GM18867 (cell line): Measurements from ENCODE around the gene HMX1.

Experiments
- ATAC-seq: cut with Tn5 transposase; IDR thresholded peaks from one replicate; pipeline ENCODE4 v1.9.1; 2021; ENCODE audit warnings: mild to moderate bottlenecking, moderate library complexity; ENCODE audit not compliant: unreplicated experiment

Gene HMX1

GRCh38 chr4:8871417-8872401 lies at the start of gene HMX1:
TSS of gene HMX1 (minus strand) at chr4:8871839. CDS start at chr4:8871614, 225 bp downstream.
- no peak for ATAC-seq

GRCh38 chr4:8920969-8921368 lies 49.3 kb upstream of the HMX1 start:
- ATAC-seq, result no peak

GRCh38 chr4:8920289-8920965 lies 48.8 kb upstream of the HMX1 start:
- no peak for ATAC-seq

GRCh38 chr4:8919651-8920288 lies 48.1 kb upstream of the HMX1 start:
- no peak for ATAC-seq

- ATAC-seq, result peak; percentile 85
Observed at GRCh38 chr4:8917868-8918783, 46.5 kb upstream of the HMX1 start.

- ATAC-seq, result no peak
Observed at GRCh38 chr4:8917321-8917811, 45.7 kb upstream of the HMX1 start.

- ATAC-seq, result no peak
Observed at GRCh38 chr4:8916906-8917305, 45.3 kb upstream of the HMX1 start.

GRCh38 chr4:8916351-8916885 lies 44.8 kb upstream of the HMX1 start:
- no peak for ATAC-seq

- no peak for ATAC-seq
Observed at GRCh38 chr4:8915201-8916200, 43.9 kb upstream of the HMX1 start.

GRCh38 chr4:8914461-8915171 lies 43.0 kb upstream of the HMX1 start:
- ATAC-seq, result no peak

GRCh38 chr4:8913858-8914460 lies 42.3 kb upstream of the HMX1 start:
- ATAC-seq, result no peak

- ATAC-seq, result no peak
Observed at GRCh38 chr4:8913121-8913857, 41.6 kb upstream of the HMX1 start.

GRCh38 chr4:8912506-8912905 lies 40.9 kb upstream of the HMX1 start:
- ATAC-seq, result no peak

- no peak for ATAC-seq
Observed at GRCh38 chr4:8912089-8912455, 40.4 kb upstream of the HMX1 start.

- ATAC-seq, result no peak
Observed at GRCh38 chr4:8911316-8912088, 39.9 kb upstream of the HMX1 start.

- ATAC-seq, result no peak
Observed at GRCh38 chr4:8910822-8911315, 39.2 kb upstream of the HMX1 start.
